NCI-H82 (cell line): Measurements from ENCODE around the gene GIMAP6.
"Not testable (repeated sequence)": the region's sequence is repeated elsewhere in the genome, so short reads cannot be mapped to it uniquely, and the experiment has no call there.

ENCODE experiments used
- DNase-seq: peaks from one replicate; lab custom pipeline; 2025; lab: John Stamatoyannopoulos, UW

The GIMAP6 gene

GRCh38 chr7:150645259-150646020 lies 13.3 kb upstream of the GIMAP6 start:
- DNase-seq, result no peak

DNA sequence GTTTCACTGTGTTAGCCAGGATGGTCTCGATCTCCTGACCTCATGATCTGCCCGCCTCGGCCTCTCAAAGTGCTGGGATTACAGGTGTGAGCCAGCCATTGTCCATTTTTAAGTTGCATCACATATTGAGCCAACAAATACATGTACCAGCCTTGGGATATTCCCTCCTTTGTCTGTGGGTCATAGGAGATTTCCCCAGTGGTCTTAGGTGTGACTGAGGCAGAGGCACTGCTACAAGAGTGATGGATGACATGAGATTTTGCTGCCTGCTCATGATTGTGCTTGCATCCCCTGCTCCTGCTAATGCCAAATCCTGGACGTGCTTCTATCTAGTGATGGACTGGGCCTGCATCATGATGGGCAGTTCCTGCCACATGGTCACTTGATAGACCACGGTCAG lies 10.7 kb upstream of the GIMAP6 start:
- DNase-seq, result no peak

- no peak for DNase-seq
Measured at GRCh38 chr7:150641854-150642253, 9.7 kb upstream of the GIMAP6 start.

DNA sequence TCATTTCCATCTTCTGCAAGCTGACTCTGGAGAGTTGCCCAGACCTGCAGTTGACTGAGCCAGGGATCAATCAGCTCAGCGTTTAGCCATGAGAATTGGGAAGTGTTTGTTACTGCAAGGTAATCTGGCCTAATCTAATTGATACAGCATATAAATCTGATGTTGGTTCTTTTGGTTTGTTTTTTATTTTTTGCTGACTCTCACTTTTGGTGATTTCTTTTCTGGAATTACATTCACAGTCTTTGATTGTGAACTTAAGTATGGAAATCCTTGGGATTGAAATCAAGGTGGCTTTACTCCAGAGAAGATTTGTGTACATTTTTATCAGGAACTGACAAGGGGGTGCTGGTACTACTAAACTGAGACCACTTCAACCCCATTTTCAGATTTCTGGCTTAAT lies 1.7 kb upstream of the GIMAP6 start:
- no peak for DNase-seq

DNA sequence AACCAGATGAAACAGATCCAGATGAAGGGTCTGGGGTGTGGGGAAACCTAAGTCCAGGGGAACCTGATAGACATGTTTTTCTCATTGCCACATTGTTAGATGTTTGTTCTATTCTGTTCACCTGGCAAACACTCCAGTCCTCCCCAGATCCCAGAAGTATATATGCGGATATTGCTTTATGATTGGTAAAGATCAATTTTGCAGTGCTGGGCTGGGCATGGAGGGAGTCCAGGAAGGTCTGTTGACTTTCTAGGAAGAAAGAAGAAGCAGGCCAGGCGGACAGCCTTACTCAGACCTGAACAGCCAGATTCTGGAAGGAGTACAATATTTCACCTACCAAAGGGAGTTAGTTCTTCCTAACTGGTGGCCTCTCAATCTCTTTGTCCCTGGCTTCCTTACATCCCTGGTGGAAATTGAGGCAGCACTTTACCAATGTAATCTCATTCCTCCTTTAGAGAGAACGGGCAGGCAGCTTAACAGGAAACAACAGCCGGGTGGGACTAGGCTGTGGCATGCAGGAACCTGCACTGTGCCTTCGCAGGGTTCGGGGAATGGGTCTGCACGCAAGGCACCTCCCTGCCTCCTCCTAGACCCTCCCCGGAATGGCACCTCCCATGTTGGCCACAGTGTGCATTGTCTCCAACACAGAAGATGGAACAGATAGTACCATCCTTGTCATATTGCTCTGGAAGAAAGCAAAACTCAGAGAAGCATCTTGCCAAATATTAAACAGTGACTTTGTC lies 930 bp downstream of the GIMAP6 start:
- DNase-seq, result no peak

DNA sequence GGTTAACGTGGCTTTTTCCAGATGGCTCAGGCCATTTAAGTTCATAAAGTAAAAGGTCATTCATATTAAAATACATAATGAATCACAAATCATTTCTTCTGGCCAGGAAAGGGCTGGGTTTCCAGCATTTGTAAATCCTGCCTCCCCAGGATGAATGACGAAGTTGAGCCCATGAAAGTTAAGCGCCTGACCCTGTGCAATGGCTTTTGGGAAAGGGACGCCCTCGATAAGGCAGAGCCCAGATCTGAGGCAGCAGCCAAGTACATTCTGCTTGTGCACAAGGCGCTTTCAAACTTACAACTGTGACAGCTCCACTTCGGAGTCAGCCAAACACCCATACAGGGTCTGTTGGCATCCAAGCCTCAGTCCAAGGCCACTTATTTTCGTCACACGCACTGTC lies 2.8 kb downstream of the GIMAP6 start:
- DNase-seq, result no peak

DNA sequence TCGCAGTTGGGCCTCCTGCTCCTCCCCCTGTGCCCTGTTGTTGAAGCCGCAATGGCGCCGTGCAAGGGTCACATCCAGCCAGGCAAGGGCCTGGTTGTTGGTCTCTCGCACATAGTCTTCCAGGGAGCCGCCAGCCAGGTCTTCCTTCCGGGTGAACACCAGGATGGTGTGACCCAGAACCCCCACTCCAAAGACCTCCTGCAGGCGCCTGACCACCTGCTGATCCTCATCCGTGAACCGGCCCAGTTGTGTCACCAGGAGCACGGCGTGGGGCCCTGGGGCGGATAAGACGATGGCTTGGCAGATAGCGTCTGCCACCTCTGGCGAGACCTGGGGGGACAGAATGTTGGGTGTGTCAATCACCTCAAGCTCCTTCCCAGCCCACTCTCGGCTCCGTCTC lies 4.2 kb downstream of the GIMAP6 start:
- DNase-seq, result no peak

DNA sequence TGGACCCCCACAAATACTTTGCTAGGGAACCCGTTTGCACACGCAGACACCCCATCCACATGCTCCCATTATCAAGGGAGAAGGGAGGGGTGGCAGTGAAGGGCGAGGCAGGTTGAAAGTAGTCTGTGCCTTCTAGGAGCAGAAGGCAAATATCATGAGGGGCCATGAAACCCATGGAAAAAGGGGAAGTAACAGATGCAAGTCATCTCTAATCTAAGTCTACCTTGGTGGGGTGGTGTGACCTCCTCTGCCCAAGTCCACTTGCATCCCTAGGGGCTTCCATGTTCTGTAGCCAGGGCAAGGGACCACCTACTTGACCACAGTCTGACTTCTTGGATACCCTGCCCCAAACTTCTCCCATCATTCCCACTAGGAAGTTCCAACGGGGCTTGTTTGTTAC lies 5.5 kb downstream of the GIMAP6 start:
- DNase-seq, result no peak

DNA sequence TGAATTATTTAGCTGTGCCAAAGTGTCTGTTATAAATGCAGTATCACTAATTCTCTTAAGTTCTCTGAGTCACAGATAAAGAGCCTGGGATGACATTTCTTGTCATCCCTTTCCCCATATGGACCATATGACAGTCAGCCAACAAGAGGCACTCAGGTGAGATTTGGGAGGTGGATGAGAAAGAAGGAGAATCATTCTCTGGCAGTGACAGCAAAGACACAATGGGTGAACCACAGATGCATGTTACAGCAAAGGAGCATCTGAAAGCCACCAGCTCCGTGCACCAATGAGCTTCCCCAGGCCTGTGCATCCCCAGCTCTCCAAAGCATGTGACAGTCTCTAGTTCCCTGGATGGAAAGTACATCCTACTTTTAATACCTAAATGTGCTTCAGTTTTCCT lies 10.8 kb downstream of the GIMAP6 start:
- no peak for DNase-seq

DNA sequence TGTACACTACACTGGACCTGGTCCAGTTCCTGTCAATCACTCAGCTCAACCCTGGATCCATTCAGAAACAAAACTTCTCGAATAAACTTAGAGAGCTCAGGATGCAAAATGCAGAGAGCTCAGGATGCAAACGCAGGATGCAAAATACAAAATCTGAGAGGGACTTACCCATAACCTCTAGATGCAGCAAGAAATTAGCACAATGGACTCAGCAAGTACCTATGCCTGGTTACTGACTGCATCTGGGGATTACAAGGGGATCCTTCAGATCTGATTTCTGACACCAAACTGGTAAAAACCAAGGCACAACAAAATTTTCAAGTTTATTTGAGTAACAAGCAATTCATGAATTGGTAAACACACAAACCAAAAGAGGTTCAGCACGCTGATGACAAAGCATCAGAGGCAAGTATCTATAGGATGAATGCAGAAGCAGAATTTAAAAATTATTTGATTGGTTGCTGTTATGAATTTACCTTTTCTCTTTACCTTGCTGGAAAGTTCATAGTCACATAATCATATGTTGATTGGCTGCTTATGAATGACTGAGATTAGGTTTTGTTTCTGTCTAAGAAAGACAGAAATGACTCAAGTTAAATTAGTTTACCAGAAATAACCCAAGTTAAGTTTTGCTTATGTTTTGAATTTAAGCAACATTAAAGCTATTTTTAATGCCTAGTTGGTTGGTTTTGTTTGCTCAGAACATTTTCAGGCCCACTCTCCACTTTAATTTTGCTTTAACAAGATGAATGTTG lies 11.4 kb downstream of the GIMAP6 start:
- no peak for DNase-seq

DNA sequence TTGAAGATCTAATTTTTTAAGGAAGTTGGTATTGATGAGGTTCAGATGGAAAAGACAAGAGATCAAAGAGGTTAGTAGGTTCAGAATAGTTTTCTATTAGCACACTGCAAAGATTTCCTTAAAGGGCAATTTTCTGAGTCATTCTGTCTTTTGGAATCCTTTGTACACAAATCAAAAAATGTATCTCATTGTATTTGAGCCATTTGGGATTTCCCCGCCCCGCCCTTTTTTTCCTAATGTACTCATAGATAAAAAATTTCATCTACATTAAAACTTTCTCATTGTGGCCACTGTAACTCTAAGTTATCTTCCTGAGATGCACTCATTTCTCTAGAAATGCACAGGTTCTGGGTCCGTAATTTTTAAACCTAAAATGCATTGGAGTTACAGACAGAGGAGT lies 12.1 kb downstream of the GIMAP6 start:
- DNase-seq, result no peak

DNA sequence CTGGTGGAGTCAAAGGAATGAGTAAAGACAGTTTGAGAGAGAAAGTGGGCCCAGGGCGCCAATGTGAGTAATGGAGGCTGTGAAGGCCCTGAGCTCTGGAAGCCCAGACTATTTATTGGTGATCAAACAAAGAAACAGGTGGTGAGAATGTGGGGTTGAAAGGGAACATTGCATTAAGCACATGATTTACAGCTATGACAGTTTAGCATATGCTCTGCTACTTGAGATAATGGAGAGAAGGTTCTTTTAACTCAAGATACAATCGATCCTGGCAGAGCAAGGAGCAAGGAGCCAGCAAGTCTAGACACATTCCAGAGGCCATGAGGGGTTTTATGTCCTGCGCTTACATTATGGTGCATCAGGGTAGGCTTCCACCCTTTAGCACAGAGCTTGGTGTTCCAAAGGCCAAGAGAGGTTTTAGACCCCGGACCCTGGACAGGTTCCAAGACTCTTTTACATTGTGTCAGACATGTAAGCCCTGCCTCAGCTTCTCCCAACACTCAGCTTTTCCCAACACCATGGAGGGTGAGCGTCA lies 16.9 kb downstream of the GIMAP6 start:
- DNase-seq, result peak; percentile 39

DNA sequence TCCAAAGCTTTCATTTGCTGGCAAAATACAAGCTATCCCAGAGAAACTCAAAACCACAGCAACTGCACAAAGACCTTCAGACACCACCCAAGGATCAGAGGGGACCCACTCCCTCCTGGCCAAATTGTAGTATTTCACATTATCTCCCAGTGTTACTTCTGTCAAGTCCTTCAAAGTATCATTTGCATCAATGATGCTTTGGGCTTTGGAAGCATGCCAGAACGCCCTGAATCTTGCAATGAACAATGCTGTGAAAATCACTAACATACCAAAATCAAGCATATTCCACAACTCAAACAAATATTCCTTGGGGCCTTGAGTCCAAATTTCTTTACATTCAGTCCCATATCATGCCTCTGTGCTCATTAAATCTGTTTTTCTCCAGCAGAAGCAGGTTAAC lies 17.8 kb downstream of the GIMAP6 start:
- DNase-seq, result not testable (repeated sequence)

DNA sequence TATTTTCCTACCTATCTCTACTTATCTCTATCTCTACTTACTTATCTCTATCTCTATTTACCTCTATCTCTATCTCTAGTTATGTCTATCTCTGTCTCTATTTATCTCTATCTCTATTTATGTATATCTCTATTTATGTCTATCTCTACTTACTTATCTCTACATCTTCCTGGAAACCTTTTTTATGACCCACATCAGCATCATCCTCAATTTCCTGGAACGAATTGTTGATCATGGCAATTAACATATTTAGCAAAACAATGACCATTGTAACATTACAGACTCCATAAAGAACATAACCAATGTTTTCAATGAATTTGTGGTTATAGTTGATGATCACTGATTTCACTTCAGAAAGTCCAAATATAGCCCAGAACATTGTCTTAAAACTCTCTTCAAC lies 18.3 kb downstream of the GIMAP6 start:
- no peak for DNase-seq

DNA sequence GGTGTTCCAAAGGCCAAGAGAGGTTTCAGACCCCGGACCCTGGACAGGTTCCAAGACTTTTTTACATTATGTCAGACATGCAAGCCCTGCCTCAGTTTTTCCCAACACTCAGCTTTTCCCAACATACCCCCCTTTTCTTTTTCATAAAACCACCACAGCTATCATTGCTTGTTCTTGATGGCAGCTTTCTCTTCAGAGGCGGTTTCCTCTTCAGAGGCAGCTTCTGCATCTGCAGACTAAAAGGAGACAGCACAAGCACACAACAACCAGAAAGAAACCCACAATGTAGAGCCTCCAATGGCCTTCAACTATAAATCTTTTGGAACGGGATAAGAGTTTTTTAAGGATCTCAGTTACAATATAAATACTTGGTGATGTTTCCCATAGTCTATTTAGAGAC lies 19.3 kb downstream of the GIMAP6 start:
- no peak for DNase-seq

DNA sequence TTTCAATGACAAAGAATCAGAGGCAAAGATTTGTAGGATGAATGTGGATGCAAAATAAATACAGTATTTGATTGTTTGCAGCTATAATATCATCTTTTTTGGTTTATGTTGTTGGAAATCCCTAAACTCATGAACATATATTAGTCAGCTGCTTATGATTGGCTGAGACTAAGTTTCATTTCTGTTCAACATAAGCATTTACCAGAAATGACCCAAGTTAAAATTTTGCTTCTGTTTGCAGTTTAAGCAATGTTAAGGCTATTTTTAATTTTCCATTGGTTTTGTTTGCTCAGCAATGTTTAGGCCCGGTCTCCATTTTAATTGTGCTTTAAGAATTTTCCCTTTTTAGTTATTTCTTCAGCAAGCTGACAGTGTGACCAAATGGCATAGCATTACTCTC lies 22.0 kb downstream of the GIMAP6 start:
- DNase-seq, result no peak

DNA sequence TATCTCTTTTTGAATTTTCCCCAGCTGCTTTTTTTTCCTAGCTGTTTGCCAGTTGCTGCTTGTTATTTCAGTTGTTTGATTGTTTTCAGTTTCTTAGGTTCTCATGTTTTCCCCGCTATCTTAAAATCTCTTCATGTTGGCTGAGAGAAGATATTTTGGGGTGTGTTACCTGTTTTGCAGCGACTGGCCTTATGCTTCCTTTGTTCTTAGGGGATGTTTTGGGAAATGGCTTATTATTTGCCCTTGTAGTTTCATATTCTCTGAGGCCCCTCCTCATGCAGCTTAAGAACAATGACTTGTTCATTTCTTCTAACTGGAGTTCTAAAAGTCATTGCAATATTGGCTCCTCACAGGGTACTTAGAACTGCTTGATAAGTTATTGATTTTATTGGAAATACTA lies 28.6 kb downstream of the GIMAP6 start:
- not testable (repeated sequence) for DNase-seq

DNA sequence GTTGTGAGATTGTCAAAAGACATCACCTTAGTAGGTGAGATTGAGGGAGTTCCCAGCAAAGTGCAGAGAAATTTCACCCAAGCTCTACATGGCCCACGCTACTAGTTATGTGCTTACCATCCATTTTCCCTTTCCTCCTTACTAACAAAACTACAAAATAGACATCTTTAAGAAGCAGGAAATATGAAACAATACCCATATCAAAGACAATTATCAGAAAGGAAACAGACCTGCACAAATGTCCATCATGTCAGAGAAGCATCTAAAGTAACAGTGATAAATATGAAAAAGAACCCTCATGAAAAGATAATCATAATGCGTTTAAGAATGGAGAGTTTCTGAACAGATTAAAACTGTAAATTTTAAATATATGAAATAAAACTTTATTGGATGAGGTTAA lies 36.8 kb downstream of the GIMAP6 start:
- no peak for DNase-seq

GRCh38 chr7:150594805-150595204 lies 37.4 kb downstream of the GIMAP6 start:
- no peak for DNase-seq

DNA sequence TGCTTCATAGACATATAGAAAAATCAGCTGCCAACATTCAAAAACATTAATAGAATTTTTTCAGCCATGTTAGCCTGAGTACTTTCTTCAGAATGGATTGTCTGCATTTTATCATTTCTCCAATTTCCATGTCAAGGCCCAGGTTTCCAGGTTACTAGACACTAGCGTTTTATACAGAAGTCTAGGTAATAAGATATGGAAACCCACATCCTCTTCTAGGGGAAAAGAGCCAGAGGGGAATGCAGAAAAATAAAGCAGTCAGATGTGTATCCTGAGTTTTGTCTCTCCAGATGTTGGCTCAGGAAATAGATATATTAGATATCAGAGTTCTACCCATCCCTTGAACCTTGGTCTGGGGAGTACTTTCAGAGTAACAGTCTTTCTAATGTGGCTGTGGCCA lies 44.6 kb downstream of the GIMAP6 start:
- no peak for DNase-seq

- DNase-seq, result no peak
Measured at GRCh38 chr7:150586785-150587152, 45.4 kb downstream of the GIMAP6 start.

GRCh38 chr7:150586068-150586784 lies 46.0 kb downstream of the GIMAP6 start:
- no peak for DNase-seq
